ENCODE measurements around the gene CSDE1. TPM values are rescaled to one million over a fixed set of nuclear protein-coding genes. Genes with fewer than 3 reads are reported as not detected.

The CSDE1 gene
- total RNA-seq, 4 donors from 2014 or later, result 2,331 to 4,024 (median 3,697) TPM

GRCh38 chr1:114770989-114771388, 13.2 kb upstream of the CSDE1 start:
- no peaks in the 10 kb centered on the region for H3K4me1 ChIP-seq
- H3K9me3 ChIP-seq, result no peaks in the 10 kb centered on the region
- no peaks in the 10 kb centered on the region for H3K27me3 ChIP-seq
- in situ Hi-C loops (cut with MboI; ENCODE audit: low sequenced_read_pairs in 4 of 4), result loop anchor here in 1 of 4 donors (25.0 kb wide), 1 partner anchor 184 kb away; the partner anchor contains the start of gene BCAS2
- no peak overlapping the region for H3K27ac ChIP-seq
- DNase-seq, result no peak
- H3K4me3 ChIP-seq, result no peak overlapping the region
- H3K36me3 ChIP-seq, result peaks cover 0 to 69% of the 10 kb centered on the region in 2 donors
- TF ChIP-seq CTCF (IDR thresholded peaks at IDR 0.05 in 4 of 5, conservative IDR thresholded peaks at IDR 0.05 in 1 of 5) (no peak), POLR2A (IDR thresholded peaks at IDR 0.05) (no peak)
- no peak for ATAC-seq
- intact Hi-C loops (cut with DNase I; ENCODE audit: low total_unique reads), result no loop called here

- DNase-seq, result no peak
- Histone ChIP-seq H3K36me3 (peaks cover 0 to 7% of the 10 kb centered on the region in 2 donors), H3K4me1 (no peaks in the 10 kb centered on the region), H3K9me3 (no peaks in the 10 kb centered on the region), H3K4me3 (no peak overlapping the region), H3K27ac (no peak overlapping the region), H3K27me3 (no peaks in the 10 kb centered on the region)
- TF ChIP-seq CTCF (IDR thresholded peaks at IDR 0.05 in 4 of 5, conservative IDR thresholded peaks at IDR 0.05 in 1 of 5) (no peak), POLR2A (IDR thresholded peaks at IDR 0.05) (no peak)
- in situ Hi-C loops (cut with MboI; ENCODE audit: low sequenced_read_pairs in 4 of 4), result loop anchor here in 3 of 4 donors (10.0 to 25.0 kb wide), 3 partner anchors 177 to 260 kb away; partner anchors contain the start of gene BCAS2 (in 2 of the 3)
- ATAC-seq, result no peak
- intact Hi-C loops (cut with DNase I; ENCODE audit: low total_unique reads), result no loop called here
These were observed 6.9 kb upstream of the CSDE1 start for GRCh38 chr1:114764689-114765088.

DNA sequence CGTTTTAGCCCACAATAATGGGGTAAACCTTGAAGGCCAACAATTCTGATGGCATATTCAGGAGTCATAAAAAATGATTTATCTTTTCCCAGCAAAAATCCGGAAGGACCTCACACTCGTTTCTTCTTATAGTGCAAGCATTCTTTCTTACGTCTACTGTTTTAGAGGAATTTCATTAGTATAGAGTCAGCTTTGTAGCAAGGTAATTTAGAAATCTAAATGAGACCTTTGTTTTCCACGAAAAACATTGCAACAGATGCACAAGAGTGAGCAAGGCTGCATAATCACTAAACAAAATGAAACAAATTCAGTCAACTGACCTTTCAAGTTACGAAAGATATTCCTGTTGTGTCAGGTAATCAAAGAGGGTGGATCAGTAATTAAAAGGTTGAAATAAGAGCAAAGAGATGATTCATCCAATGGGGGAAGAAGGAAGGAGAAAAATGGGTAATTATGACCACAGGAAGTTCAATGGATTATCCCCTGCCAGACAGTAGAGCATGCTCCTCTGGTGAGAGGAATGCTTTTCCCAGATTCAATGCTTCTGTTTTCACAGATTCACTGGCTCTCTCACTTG, 560 bp upstream of the CSDE1 start:
- Histone ChIP-seq H3K27ac (peak overlapping the region; percentile 97 to 100 (median 98)), H3K27me3 (no peaks in the 10 kb centered on the region), H3K4me3 (peak overlapping the region; percentile 83 to 98 (median 90)), H3K9me3 (no peaks in the 10 kb centered on the region), H3K36me3 (no peaks in the 10 kb centered on the region), H3K4me1 (peaks cover 26 to 31% of the 10 kb centered on the region in 2 donors)
- TF ChIP-seq POLR2A (IDR thresholded peaks at IDR 0.05) (no peak), CTCF (IDR thresholded peaks at IDR 0.05 in 4 of 5, conservative IDR thresholded peaks at IDR 0.05 in 1 of 5) (no peak)
- ATAC-seq (no peak), DNase-seq (no peak)
- intact Hi-C loops (cut with DNase I; ENCODE audit: low total_unique reads) (loop anchor here (1.0 to 10.0 kb wide), 5 partner anchors 177 to 1804 kb away; partner anchors contain the start of genes BCAS2 and SLC16A1), in situ Hi-C loops (cut with MboI; ENCODE audit: low sequenced_read_pairs in 4 of 4) (loop anchor here in 3 of 4 donors (10.0 to 25.0 kb wide), 2 partner anchors 171 to 174 kb away; partner anchors contain the start of gene BCAS2 (in 3 of the 3))

DNA sequence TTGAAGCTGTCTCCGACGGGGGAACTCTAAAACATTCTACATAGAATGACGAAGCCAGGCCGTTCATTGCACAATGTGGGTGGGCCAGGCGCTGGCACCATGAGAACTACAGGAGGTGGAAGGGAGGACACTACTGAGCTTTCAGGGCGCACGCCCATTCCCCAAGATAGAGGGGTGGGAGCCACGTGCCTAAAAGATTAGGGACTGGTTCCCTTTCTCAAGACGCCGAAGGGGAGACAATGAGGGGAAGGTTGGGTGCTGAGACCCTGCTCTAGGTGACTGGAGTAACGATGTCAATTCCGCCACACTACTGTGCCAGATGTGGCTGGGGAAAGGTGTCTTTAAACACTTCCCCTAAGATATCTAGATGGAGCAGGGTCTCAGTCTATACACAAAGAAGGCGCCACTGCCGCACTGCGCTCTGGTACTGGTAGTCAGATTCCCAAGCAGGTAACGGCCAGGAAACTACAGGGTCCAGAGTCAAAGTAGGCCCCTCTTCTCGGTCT, 782 bp downstream of the CSDE1 start:
- peak overlapping the region; percentile 97 to 100 (median 98) for H3K27ac ChIP-seq
- DNase-seq (peak; percentile 41 to 66), ATAC-seq (peak; percentile 24 to 27)
- no peaks in the 10 kb centered on the region for H3K36me3 ChIP-seq
- H3K9me3 ChIP-seq, result no peaks in the 10 kb centered on the region
- TF ChIP-seq POLR2A (IDR thresholded peaks at IDR 0.05), result no peak
- no peak for TF ChIP-seq CTCF (IDR thresholded peaks at IDR 0.05 in 4 of 5, conservative IDR thresholded peaks at IDR 0.05 in 1 of 5)
- H3K4me1 ChIP-seq, result peaks cover 39 to 44% of the 10 kb centered on the region in 2 donors
- in situ Hi-C loops (cut with MboI; ENCODE audit: low sequenced_read_pairs in 4 of 4), result loop anchor here in 3 of 4 donors (10.0 to 25.0 kb wide), 2 partner anchors 170 to 172 kb away; partner anchors contain the start of gene BCAS2 (in 3 of the 3)
- peak overlapping the region; percentile 83 to 98 (median 90) for H3K4me3 ChIP-seq
- no peaks in the 10 kb centered on the region for H3K27me3 ChIP-seq
- intact Hi-C loops (cut with DNase I; ENCODE audit: low total_unique reads), result loop anchor here (1.0 to 10.0 kb wide), 6 partner anchors 54 to 1802 kb away; partner anchors contain the start of genes DENND2C, SLC16A1 and TRIM33

Measured in gastrocnemius medialis (tissue), 4 donors.